Measurements from ENCODE around the gene RFX3. TPM values are rescaled to one million over a fixed set of nuclear protein-coding genes. Genes with fewer than 3 reads are reported as not detected.

Gene RFX3
- total RNA-seq, 4 donors from 2014 or later, result 7.0 to 11.3 (median 8.6) TPM

DNA sequence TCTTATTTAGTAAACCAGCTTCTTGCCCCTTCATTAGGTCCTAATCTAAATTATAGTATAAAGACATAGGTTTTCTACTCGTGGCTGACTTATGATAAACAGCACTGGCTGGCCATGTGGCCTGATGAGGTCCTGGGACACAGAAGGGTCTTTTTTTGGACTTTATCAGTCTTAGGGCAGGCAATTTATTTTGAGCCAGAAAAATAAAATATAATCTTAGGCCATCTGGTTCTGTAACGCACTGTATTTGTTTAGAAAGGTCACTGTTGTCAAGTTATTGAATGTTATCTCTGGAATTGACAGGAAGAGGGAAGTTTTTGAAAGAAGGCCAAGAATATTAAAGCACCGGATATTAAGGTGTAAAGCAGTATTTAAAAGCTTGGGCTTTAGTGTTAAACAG lies 53.9 kb downstream of the RFX3 start:
- no peak for DNase-seq (ENCODE audit: low spot score)
- TF ChIP-seq, protein P1, sequence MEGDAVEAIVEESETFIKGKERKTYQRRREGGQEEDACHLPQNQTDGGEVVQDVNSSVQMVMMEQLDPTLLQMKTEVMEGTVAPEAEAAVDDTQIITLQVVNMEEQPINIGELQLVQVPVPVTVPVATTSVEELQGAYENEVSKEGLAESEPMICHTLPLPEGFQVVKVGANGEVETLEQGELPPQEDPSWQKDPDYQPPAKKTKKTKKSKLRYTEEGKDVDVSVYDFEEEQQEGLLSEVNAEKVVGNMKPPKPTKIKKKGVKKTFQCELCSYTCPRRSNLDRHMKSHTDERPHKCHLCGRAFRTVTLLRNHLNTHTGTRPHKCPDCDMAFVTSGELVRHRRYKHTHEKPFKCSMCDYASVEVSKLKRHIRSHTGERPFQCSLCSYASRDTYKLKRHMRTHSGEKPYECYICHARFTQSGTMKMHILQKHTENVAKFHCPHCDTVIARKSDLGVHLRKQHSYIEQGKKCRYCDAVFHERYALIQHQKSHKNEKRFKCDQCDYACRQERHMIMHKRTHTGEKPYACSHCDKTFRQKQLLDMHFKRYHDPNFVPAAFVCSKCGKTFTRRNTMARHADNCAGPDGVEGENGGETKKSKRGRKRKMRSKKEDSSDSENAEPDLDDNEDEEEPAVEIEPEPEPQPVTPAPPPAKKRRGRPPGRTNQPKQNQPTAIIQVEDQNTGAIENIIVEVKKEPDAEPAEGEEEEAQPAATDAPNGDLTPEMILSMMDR (IDR thresholded peaks at IDR 0.05), result no peak
- ATAC-seq (ENCODE audit: low FRiP score), result no peak

DNA sequence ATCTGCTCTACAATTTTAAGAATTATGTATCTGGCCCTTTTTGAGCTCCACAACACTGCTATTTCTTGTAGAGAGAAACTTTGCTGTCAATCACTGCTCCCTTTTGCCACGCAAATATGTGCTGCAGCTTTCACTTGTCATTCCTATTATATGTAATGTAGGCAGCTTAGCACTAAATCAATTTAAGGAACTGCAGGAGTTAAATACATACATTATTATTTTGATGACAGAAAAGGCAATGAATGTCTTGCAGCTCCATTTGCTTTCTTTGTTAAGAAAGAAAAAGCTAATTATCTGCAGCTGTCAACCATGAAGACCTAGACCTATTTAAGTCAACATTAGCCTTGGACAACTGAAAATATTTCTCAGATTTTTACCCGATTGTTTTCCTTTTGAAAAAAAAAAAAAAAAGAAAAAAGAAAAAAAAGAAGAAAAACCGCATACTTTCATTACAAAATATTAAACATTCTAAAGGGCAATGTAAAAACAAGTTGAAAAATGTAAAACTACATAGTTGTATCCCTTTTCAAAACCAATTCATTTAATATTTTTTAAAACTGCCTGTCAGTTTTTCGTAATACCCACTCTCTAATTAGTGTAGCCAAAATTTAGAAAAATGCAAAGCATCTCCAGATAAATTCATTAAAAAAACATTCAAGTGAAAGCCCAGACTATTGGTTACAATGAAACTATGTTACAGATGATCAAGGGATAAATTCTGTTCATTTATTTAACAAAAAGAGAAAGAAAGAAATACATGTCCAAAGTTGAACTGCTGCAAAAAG lies 57.2 kb downstream of the RFX3 start:
- TF ChIP-seq, protein P1 (IDR thresholded peaks at IDR 0.05), result no peak
- no peak for ATAC-seq (ENCODE audit: low FRiP score)
- DNase-seq (ENCODE audit: low spot score), result no peak

DNA sequence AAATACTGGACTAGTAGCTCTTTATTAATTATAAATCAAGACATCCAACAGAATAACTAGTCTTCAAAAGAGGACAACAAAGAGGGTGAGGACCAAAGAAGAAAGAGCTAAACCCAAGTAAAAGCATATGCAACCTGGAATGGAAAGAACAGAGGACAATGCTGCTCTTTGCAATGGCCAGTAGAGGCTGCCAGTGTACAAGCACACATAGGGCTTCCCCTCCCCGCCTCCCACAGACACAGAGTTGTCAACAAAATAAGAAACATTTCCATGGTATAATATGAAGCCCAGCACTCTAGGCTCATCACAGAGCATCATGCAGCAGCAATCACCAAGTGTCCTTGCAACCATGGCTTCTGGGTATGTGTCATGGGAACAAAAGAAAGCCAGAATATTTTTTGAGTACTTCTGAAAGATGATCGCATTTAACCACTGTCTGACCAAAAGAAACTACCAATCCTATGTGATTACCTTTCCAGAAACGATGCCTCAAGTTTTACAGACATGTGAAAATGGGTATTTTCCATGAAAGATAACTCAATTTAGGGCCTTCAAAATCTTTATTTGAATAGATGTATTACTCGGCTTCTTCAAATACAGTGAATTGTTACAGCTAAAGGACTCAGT lies 58.1 kb downstream of the RFX3 start:
- TF ChIP-seq, protein P1 (IDR thresholded peaks at IDR 0.05), result no peak
- no peak for ATAC-seq (ENCODE audit: low FRiP score)
- DNase-seq (ENCODE audit: low spot score), result no peak

DNA sequence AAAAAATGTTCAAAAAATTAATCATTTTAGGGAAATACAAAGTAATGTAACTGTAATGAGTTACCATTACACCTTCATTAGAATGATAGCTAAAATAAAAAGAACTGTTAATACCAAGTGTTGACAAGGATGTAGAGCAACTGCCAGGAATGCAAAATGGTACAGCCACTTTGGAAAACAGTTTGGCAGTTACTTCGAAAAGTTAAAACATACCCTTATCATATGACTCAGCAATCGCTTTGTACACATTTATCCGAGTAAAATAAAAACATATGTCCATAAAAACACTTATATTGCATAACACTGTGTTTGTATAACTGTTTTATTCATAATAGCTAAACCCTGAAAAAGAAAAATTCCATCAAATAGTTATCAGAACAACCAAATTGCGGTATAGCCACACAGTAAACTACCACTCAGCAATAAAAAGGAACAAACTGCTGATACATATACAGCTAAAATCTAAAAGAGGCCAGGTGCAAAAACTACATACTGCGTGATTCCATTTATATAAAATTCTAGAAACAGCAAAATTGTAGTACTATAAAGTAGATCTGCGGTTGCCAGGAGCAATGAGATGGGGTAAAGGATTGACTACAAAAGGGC lies 61.7 kb downstream of the RFX3 start:
- ATAC-seq (ENCODE audit: low FRiP score), result no peak
- DNase-seq (ENCODE audit: low spot score), result no peak
- TF ChIP-seq, protein P1 (IDR thresholded peaks at IDR 0.05), result no peak

DNA sequence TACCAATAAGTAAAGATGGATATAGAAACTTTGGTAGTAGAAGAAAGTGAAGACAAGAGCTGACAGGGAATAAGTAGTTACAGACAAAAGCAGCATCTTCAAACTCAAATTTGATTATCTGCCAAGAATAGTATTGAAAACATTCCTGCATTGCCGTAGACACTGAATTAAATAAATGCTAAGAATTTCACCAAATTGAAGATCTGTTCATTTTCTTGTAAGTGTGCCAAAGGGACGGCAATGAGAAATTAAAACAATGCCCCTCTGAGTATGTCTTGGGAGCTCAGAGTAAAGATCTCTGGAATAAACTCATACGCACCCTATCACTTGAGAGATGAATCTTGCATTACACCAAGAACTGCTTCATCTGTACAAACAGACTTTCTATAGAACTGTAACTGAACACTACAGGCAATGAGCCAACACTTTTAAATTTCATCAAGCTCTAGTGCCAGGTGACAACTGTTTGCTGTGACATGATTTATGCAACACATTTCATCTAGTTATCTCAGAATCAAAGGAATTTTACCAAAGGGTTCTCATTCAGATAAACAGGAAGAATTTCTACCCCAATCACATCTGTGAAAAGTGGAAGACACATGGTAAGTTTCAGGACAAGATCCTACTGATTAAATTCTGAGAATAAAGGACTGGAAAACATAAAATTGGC lies 66.9 kb downstream of the RFX3 start:
- ATAC-seq (ENCODE audit: low FRiP score), result no peak
- DNase-seq (ENCODE audit: low spot score), result no peak
- TF ChIP-seq, protein P1 (IDR thresholded peaks at IDR 0.05), result no peak

DNA sequence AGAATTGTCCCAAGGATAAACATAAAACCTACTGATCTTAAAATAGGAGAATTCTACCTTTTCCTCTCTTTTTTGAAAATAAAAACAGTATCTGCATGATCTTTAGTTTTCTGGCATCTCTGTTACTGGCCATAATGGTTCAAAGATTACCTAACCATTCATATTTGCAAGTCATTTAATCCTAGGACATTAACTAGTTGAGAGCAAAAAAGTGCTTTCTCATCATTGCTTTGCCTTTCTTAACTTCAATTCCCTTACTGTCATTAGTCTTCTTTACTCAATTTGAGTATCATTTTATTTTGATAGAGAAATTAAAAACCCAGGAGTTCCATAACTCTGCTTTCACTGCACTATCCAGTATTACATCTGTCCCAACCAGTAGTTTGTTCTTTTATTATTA lies 68.6 kb downstream of the RFX3 start:
- DNase-seq (ENCODE audit: low spot score) (no peak), ATAC-seq (ENCODE audit: low FRiP score) (no peak)
- TF ChIP-seq, protein P1 (IDR thresholded peaks at IDR 0.05), result no peak

Measured in omental fat pad (tissue), 4 donors.